GM12865 (cell line): Measurements from ENCODE around the gene NHERF2.
A peak's percentile ranks its signal among the peaks of the same experiment; 100 is the strongest.

Experiments used
- DNase-seq: peaks from one replicate; pipeline ENCODE4 v3.0.0; 2010; ENCODE audit warnings: low read depth
- H3K4me3 ChIP-seq: 2 replicates; pipeline ENCODE4 v1.5.1; 2011; ENCODE audit warnings: mild to moderate bottlenecking, low read depth, low read length, control low read depth
- CTCF ChIP-seq: IDR thresholded peaks from 2 replicates; pipeline ENCODE4 v1.5.1; 2011; ENCODE audit warnings: low read length, control low read depth, low read depth, inconsistent platforms; ENCODE audit not compliant: insufficient read depth; ENCODE audit errors: missing control alignments

The NHERF2 gene

DNA sequence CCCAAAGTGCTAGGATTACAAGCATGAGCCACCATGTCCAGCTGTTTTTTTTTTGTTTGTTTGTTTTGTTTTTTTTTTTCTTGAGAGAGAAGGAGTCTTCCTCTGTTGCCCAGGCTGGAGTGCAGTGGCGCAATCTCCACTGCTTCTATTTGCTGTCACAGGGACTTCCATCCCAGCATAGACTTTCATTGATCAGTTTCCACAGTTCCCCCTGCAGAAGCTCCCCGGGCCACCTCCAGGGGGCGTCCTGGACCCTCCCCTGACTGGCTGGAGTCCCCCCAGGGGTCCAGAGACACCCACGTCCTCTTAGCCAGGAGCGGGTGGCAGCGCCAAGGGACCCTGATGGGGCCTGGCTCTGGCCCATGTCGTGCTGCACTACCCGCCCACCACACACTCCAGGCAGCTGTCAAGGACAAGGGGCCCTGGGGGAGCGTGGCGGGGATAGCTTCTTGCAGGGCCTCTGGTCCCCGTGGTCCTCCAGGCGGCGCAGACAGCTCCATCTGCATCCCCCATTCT is 10.2 kb upstream of the NHERF2 start:
- peak; percentile 40 for TF ChIP-seq CTCF
- H3K4me3 ChIP-seq: no peak overlapping the region
- no peak for DNase-seq

- no peak for TF ChIP-seq CTCF
- no peak for DNase-seq
- no peak within 1 kb of the TSS for H3K4me3 ChIP-seq
Measured at GRCh38 chr16:2019518-2019920, 7.2 kb upstream of the NHERF2 start, which contains the start of gene NPW. Gene NPW, plus strand, starts transcription at chr16:2019785.

- no peak for TF ChIP-seq CTCF
- no peak for DNase-seq
- no peak overlapping the region for H3K4me3 ChIP-seq
Measured at GRCh38 chr16:2019921-2020831, 6.5 kb upstream of the NHERF2 start.

DNA sequence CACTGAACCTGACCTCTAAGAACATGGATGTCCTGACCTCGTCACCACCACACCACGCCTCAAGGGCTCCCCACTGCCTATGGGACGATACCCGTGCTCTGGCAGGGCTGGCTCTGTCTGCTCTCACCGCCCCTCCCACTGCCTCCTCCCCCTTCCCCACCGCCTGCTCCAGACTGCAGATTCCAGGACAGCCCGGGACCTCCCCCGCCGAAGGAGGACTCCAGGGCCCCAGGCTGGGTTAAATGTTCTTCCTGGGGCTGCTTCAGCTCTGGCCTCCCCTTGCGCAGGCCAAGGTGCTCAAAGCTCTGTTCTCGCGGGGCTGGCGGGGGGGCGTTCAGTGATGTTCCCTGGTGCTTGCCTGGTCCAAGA is 4.0 kb upstream of the NHERF2 start:
- no peak for TF ChIP-seq CTCF
- DNase-seq: peak; percentile 41
- peak overlapping the region; percentile 24; the same call in 1 of the 2 replicates for H3K4me3 ChIP-seq

DNA sequence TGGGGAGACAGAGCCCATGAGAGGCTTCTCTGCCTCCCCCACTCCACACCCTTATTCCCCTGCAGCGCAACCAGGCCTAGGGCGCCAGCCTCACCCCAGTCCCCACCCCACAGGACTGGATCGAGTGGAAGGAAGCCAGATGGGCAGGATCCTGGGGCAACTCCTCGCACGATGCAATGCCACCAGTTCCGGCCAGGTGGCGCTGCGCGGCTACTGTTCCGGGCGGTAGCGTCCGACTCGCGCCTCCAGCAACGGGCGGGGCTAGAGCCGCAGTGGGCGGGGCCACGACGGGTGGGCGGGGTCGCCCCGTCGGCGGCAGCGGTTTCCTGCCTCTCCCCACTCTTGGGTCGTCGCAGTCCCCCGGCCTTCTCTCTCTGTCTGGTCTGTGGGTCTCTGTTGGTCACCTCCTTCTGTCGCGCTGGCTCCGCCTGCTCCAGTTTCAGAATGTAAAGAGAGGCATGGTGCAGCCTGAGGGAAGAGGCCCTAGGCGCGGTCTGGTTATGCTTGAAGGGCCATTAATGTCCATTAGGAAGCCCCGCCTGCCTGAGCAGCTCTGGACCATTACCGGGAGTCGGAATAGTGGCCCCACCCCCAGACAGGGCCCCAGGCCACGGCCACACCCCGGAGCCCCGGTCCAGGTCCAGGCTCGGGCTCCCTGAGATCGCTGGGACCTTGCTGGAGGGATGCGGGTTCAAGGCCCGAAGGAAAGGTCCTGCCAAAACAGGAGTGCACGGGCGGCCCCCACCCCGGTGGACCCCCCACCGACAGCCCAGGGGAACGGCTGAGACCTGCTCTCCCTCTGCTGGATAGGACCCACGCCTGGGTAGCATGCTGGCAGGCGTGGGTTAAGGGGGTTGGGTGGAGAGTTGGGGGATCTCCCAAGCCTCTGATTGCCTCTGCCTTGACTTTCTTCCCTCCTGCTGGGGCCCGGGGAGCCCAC is 3.3 kb upstream of the NHERF2 start:
- H3K4me3 ChIP-seq: peak overlapping the region; percentile 24
- peak; percentile 98 for TF ChIP-seq CTCF
- DNase-seq: peak; percentile 92

DNA sequence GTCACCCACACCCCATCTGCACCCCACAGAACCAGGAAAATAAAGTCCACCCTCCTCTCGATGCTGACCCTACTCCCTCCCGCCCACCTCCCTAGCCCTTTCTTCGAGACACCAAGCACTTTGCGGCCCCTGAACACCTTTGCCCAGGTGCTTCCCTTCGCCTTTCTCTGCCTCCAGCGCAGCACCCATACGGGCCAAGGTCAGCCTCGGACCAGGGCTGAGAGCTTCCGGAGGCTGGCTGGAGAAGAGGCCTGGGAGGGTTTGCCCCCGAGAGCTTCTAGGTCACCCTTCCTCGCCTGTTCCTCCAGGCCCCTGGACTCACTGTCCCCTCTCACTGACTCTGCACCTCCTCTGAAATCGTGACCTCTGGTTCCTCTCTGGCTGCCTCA is 2.7 kb upstream of the NHERF2 start:
- DNase-seq: no peak
- no peak overlapping the region for H3K4me3 ChIP-seq
- no peak for TF ChIP-seq CTCF
